ENCODE measurements around the gene CHCHD10.

- TF ChIP-seq CREB1 (IDR thresholded peaks at IDR 0.05) (no peak), CTCF (IDR thresholded peaks at IDR 0.05; ENCODE audit: control extremely low read depth in 1 of 3, insufficient read depth in 1 of 3, low read depth in 1 of 3, low read length in 3 of 3) (no peak), HDAC6 (IDR thresholded peaks at IDR 0.05; ENCODE audit: low read depth, low read length) (no peak)
Observed at GRCh38 chr22:23720855-23721254, 46.9 kb downstream of the CHCHD10 start.
